PFSK-1 (cell line): Measurements from ENCODE around the gene NOS1.

ENCODE experiments used
- POLR2AphosphoS5 ChIP-seq: IDR thresholded peaks from 2 replicates; pipeline ENCODE4 v1.6.1; 2012; ENCODE audit warnings: low read depth, mild to moderate bottlenecking, control low read depth, low read length, moderate library complexity
- SIN3A ChIP-seq: IDR thresholded peaks from 2 replicates; pipeline ENCODE4 v1.6.1; 2012; ENCODE audit warnings: mild to moderate bottlenecking, low read length, moderate library complexity, borderline replicate concordance; ENCODE audit not compliant: insufficient read depth
- TAF1 ChIP-seq: IDR thresholded peaks from 2 replicates; pipeline ENCODE4 v1.6.1; 2012; ENCODE audit warnings: low read length, control low read depth, borderline replicate concordance; ENCODE audit not compliant: insufficient read depth
- TF ChIP-seq, protein P1 (sequence below), 2 experiments: IDR thresholded peaks; 2 replicates each; pipeline versions ENCODE4 v1.6.1 to v1.8.0; 2011 to 2012; ENCODE audit warnings: low read depth in 2 of 2, low read length in 2 of 2, control low read depth in 1 of 2, inconsistent platforms in 1 of 2, mild to moderate bottlenecking in 1 of 2, moderate library complexity in 1 of 2; ENCODE audit not compliant: insufficient read depth in 1 of 2

- TF ChIP-seq, protein P1, sequence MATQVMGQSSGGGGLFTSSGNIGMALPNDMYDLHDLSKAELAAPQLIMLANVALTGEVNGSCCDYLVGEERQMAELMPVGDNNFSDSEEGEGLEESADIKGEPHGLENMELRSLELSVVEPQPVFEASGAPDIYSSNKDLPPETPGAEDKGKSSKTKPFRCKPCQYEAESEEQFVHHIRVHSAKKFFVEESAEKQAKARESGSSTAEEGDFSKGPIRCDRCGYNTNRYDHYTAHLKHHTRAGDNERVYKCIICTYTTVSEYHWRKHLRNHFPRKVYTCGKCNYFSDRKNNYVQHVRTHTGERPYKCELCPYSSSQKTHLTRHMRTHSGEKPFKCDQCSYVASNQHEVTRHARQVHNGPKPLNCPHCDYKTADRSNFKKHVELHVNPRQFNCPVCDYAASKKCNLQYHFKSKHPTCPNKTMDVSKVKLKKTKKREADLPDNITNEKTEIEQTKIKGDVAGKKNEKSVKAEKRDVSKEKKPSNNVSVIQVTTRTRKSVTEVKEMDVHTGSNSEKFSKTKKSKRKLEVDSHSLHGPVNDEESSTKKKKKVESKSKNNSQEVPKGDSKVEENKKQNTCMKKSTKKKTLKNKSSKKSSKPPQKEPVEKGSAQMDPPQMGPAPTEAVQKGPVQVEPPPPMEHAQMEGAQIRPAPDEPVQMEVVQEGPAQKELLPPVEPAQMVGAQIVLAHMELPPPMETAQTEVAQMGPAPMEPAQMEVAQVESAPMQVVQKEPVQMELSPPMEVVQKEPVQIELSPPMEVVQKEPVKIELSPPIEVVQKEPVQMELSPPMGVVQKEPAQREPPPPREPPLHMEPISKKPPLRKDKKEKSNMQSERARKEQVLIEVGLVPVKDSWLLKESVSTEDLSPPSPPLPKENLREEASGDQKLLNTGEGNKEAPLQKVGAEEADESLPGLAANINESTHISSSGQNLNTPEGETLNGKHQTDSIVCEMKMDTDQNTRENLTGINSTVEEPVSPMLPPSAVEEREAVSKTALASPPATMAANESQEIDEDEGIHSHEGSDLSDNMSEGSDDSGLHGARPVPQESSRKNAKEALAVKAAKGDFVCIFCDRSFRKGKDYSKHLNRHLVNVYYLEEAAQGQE (IDR thresholded peaks at IDR 0.05; ENCODE audit: insufficient read depth in 1 of 2, low read depth in 2 of 2, low read length in 2 of 2) = no peak
- no peak for TF ChIP-seq POLR2AphosphoS5
- TF ChIP-seq SIN3A = no peak
- TF ChIP-seq TAF1 = no peak
These were observed 81.3 kb downstream of the NOS1 start for GRCh38 chr12:117280019-117280680.
